IMR-90 (cell line): ENCODE data around the gene PSENEN. TPM values are rescaled to one million over a fixed set of nuclear protein-coding genes. Genes with fewer than 3 reads are reported as not detected.
A peak's percentile ranks its signal among the peaks of the same experiment; 100 is the strongest.

Experiments
- ATAC-seq: fragments of 200-7000 bp; cut with Tn5 transposase; 2 replicates; pipeline ENCODE4 v1.9.1; 2020; ENCODE audit warnings: low read depth, mild to moderate bottlenecking, moderate library complexity
- BruUV-seq: library from RNA; stranded (reverse); fragments of 400-500 nt; replicated peaks from 2 replicates; lab custom pipeline; 2021; lab: Mats Ljungman, UMichigan
- CTCF ChIA-PET: fragments of 300-600 bp; formaldehyde crosslinking; extraction: SDS; loops from one replicate; lab custom pipeline; 2021; ENCODE audit warnings: antibody characterized with exemption; lab: Yijun Ruan, JAX
- POLR2A ChIA-PET: fragments of 300-600 bp; sonication (Branson Sonifier 250); formaldehyde crosslinking; loops from one replicate; lab custom pipeline; 2022; ENCODE audit warnings: antibody characterized with exemption; ENCODE audit not compliant: unreplicated experiment; lab: Charles Lee
- DNase-seq: peaks from one replicate; pipeline ENCODE4 v3.0.0; 2013
- H2AFZ ChIP-seq: replicated peaks from 2 replicates; pipeline ENCODE3; 2013; ENCODE audit warnings: low read length, mild to moderate bottlenecking; ENCODE audit not compliant: poor library complexity
- H2AK5ac ChIP-seq: 2 replicates; pipeline ENCODE4 v1.6.1; 2013; ENCODE audit warnings: low read depth, low read length, inconsistent platforms
- H2AK9ac ChIP-seq: replicated peaks from 2 replicates; pipeline ENCODE3; 2013; ENCODE audit warnings: mild to moderate bottlenecking, low read depth, low read length, moderate library complexity; ENCODE audit not compliant: poor library complexity
- H2BK120ac ChIP-seq: 2 replicates; pipeline ENCODE4 v1.6.1; 2013; ENCODE audit warnings: low read depth, low read length, inconsistent platforms
- H2BK15ac ChIP-seq: 3 replicates; pipeline ENCODE4 v1.6.1; 2013; ENCODE audit warnings: low read depth, low read length, inconsistent platforms
- H2BK20ac ChIP-seq: 2 replicates; pipeline ENCODE4 v1.6.1; 2013; ENCODE audit warnings: low read depth, mild to moderate bottlenecking, inconsistent platforms, low read length, moderate library complexity
- H2BK5ac ChIP-seq: 2 replicates; pipeline ENCODE4 v1.6.1; 2013; ENCODE audit warnings: mild to moderate bottlenecking, low read depth, low read length, inconsistent platforms; ENCODE audit not compliant: poor library complexity, severe bottlenecking
- H3K14ac ChIP-seq: replicated peaks from 2 replicates; pipeline ENCODE4 v1.6.1; 2013; ENCODE audit warnings: low read depth, low read length, inconsistent platforms
- H3K18ac ChIP-seq: 2 replicates; pipeline ENCODE4 v1.6.1; 2013; ENCODE audit warnings: low read depth, low read length, control low read depth
- H3K23ac ChIP-seq: 2 replicates; pipeline ENCODE4 v1.6.1; 2013; ENCODE audit warnings: low read depth, low read length, inconsistent platforms
- H3K27ac ChIP-seq: 2 replicates; pipeline ENCODE4 v1.5.1; 2013; ENCODE audit warnings: mild to moderate bottlenecking, control low read depth, low read length; ENCODE audit not compliant: insufficient read depth
- H3K27me3 ChIP-seq: 2 replicates; pipeline ENCODE4 v1.6.1; 2013; ENCODE audit warnings: low read length; ENCODE audit not compliant: control insufficient read depth, insufficient read depth
- H3K36me3 ChIP-seq: 2 replicates; pipeline ENCODE4 v1.6.1; 2013; ENCODE audit warnings: low read length, mixed read lengths; ENCODE audit not compliant: control insufficient read depth, insufficient read depth
- H3K4ac ChIP-seq: 2 replicates; pipeline ENCODE4 v1.6.1; 2013; ENCODE audit warnings: low read depth, low read length, inconsistent platforms
- H3K4me1 ChIP-seq: 2 replicates; pipeline ENCODE4 v1.6.1; 2013; ENCODE audit warnings: low read length, mixed read lengths; ENCODE audit not compliant: control insufficient read depth, insufficient read depth
- H3K4me2 ChIP-seq: 2 replicates; pipeline ENCODE4 v1.6.1; 2013; ENCODE audit warnings: low read depth, mild to moderate bottlenecking, control low read depth, low read length, moderate library complexity
- H3K4me3 ChIP-seq: 2 replicates; pipeline ENCODE4 v1.5.1; 2013; ENCODE audit warnings: low read depth, mild to moderate bottlenecking, control low read depth, low read length, moderate library complexity; ENCODE audit not compliant: insufficient read depth
- H3K56ac ChIP-seq: 2 replicates; pipeline ENCODE4 v1.6.1; 2013; ENCODE audit warnings: low read length, inconsistent platforms; ENCODE audit not compliant: insufficient read depth; ENCODE audit errors: extremely low read depth
- H3K79me1 ChIP-seq, 2 experiments: 2 replicates each; pipeline ENCODE4 v1.6.1; 2013; ENCODE audit warnings: low read length in 2 of 2, inconsistent platforms in 1 of 2, low read depth in 1 of 2
- H3K9ac ChIP-seq: 2 replicates; pipeline ENCODE4 v1.6.1; 2013; ENCODE audit warnings: low read depth, low read length, control low read depth
- H3K9me1 ChIP-seq: 2 replicates; pipeline ENCODE4 v1.6.1; 2013; ENCODE audit warnings: low read length, inconsistent platforms; ENCODE audit not compliant: insufficient read depth
- H3K9me3 ChIP-seq: 2 replicates; pipeline ENCODE4 v1.6.1; 2013; ENCODE audit warnings: low read length; ENCODE audit not compliant: control insufficient read depth, insufficient read depth
- H4K20me1 ChIP-seq: 2 replicates; pipeline ENCODE4 v1.6.1; 2013; ENCODE audit warnings: low read length, inconsistent platforms; ENCODE audit not compliant: insufficient read depth
- H4K5ac ChIP-seq: 2 replicates; pipeline ENCODE4 v1.6.1; 2013; ENCODE audit warnings: mild to moderate bottlenecking, low read depth, low read length, control low read depth
- H4K8ac ChIP-seq, 2 experiments: 2 replicates each; pipeline ENCODE4 v1.6.1; 2013; ENCODE audit warnings: low read depth in 2 of 2, low read length in 2 of 2, control low read depth in 1 of 2, inconsistent platforms in 1 of 2
- H4K91ac ChIP-seq: 2 replicates; pipeline ENCODE4 v1.6.1; 2013; ENCODE audit warnings: low read depth, low read length, inconsistent platforms; ENCODE audit not compliant: insufficient read depth
- MAFK ChIP-seq: IDR thresholded peaks from 2 replicates; pipeline ENCODE4 v1.6.1; 2012; ENCODE audit warnings: low read depth, low read length, improper control_type of control experiment
- NFE2L2 ChIP-seq: fragments of 150-350 bp; IDR thresholded peaks from 2 replicates; pipeline ENCODE4 v1.6.1; 2016; ENCODE audit warnings: low read depth, mild to moderate bottlenecking, low read length
- WGBS, 2 experiments: methylation state at CpG; one replicate each; pipeline versions ENCODE4 v1.1.5 to v1.1.7; 2013; ENCODE audit warnings: missing lambda C conversion rate in 2 of 2; ENCODE audit not compliant: insufficient read length in 1 of 2; ENCODE audit errors: extremely low coverage in 2 of 2; 5-methylcytosine and 5-hydroxymethylcytosine counted together
- dilution Hi-C: fragments of 300-500 bp; cut with HindIII; formaldehyde crosslinking; loops from one replicate; pipeline ENCODE4 v1.14.3; 2018; ENCODE audit warnings: low sequenced_read_pairs; ENCODE audit not compliant: unreplicated experiment
- in situ Hi-C: fragments of 300-500 bp; cut with MboI; formaldehyde crosslinking; loops from 3 replicates; pipeline ENCODE4 v1.14.3; 2019; ENCODE audit warnings: low sequenced_read_pairs, inconsistent platforms, mixed read lengths
- intact Hi-C: fragments of 100-400 bp; cut with micrococcal nuclease; formaldehyde crosslinking; loops from 2 replicates; pipeline ENCODE4 v1.10.0; 2022
- polyA plus RNA-seq, 3 experiments: library from polyadenylated mRNA; depleted of rRNA; stranded (reverse); fragments of >200 nt; gene quantifications; 2 replicates each; pipeline ENCODE4 v1.2.3, GENCODE V29; 2012; ENCODE audit warnings: low replicate concordance in 1 of 3
- total RNA-seq: library from RNA; depleted of rRNA; stranded (reverse); fragments of >200 nt; gene quantifications from 2 replicates; pipeline ENCODE4 v1.2.3, GENCODE V29; 2012

PSENEN gene
- total and polyA plus RNA-seq, 2 of the 4 experiments (the other 2 are of a cell fraction), result 9.0 to 47.0 TPM

DNA sequence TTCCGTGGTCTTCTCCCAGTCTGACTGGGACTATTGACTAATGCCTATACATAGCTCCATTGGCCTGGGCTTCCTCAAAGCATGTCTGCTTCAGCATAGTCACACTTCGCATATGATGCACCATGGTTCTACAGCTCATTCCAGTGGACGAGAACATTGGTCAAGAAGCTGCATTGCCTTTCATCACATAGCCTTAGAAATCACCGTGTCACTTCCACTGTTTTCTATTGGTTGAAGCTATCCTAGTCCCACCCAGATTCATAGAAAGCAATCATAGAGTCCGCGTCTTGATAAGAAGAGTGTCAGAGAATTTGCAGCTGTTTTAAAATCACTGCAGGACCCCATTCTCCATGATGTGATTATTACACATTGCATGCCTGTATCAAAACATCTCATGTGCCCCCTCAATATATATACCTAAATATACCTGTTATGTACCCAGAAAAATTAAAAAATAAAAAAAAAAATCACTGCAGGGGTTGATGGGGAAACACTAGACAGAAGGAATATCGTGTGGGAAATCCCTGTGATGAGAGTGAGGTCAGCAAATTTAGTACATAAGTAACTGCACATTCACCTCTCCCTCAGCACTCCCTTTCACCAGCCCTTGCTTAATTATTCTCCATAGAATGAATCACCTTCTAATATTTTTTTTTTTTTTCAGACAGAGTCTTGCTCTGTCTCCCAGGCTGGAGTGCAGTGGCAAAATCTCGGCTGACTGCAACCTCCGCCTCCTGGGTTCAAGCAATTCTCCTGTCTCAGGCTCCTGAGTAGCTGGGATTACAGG is 27.8 kb downstream of the PSENEN start:
- Histone ChIP-seq H3K18ac (no peak overlapping the region), H3K79me1 (peaks cover 7 to 18% of the 10 kb centered on the region in 2 experiments), H2AK9ac (no peak overlapping the region), H2BK120ac (no peak overlapping the region), H4K91ac (no peak overlapping the region), H4K8ac (no peak overlapping the region), H3K9me1 (peaks cover 6% of the 10 kb centered on the region; the same call in 1 of the 2 replicates), H3K27me3 (no peaks in the 10 kb centered on the region), H3K36me3 (peaks cover 6% of the 10 kb centered on the region; the same call in 1 of the 2 replicates), H2AFZ (no peak overlapping the region), H2AK5ac (no peak overlapping the region), H3K4me3 (no peak overlapping the region), H3K4ac (no peak overlapping the region), H3K4me1 (peaks cover 6% of the 10 kb centered on the region), H2BK15ac (no peak overlapping the region), H3K23ac (no peak overlapping the region), H2BK20ac (no peak overlapping the region), H4K5ac (no peak overlapping the region), H4K20me1 (no peaks in the 10 kb centered on the region), H3K4me2 (no peak overlapping the region), H3K9me3 (no peaks in the 10 kb centered on the region), H3K9ac (no peak overlapping the region), H3K56ac (no peak overlapping the region), H2BK5ac (no peak overlapping the region), H3K14ac (no peak overlapping the region), H3K27ac (no peak overlapping the region)
- intact Hi-C loops (no loop called here), in situ Hi-C loops (no loop called here), dilution Hi-C loops (no loop called here)
- TF ChIP-seq NFE2L2, result 0 out of 2 replicates have a peak, but pooled peaks have one; percentile 5
- no peak for TF ChIP-seq MAFK
- DNase-seq, result peak; percentile 23
- POLR2A ChIA-PET, result no interaction called here
- no TSS peak for BruUV-seq
- CTCF ChIA-PET, result no interaction called here
- no peak for ATAC-seq
- WGBS, 2 experiments, result 67% methylated on average over 1 of the region's 9 CpGs; no CpG with 5 or more reads in 1 of the 2 experiments
